HG02943 (cell line): Measurements from ENCODE around the gene MAP4K1.

ENCODE experiments used
- ATAC-seq: cut with Tn5 transposase; IDR thresholded peaks from one replicate; pipeline ENCODE4 v1.9.1; 2021; ENCODE audit warnings: mild to moderate bottlenecking, low read depth, moderate library complexity; ENCODE audit not compliant: unreplicated experiment

Gene MAP4K1

DNA sequence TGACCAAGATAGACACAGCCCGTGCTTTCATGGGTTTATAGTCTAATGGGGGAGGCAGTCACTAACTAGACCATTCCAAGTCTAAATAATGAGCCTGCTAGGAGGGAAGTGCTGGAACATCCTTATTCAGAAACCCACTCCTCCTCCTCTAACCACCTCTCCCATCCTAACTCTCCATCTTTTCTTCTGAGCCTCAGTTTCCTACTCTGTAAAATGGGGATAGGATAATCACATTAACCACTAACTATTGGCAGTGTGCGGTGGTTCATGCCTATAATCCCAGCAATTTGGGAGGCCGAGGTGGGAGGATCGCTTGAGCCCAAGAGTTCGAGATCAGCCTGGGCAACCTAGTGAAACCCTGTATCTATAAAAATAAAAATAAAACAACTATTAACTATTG lies 68.7 kb downstream of the MAP4K1 start:
- no peak for ATAC-seq

DNA sequence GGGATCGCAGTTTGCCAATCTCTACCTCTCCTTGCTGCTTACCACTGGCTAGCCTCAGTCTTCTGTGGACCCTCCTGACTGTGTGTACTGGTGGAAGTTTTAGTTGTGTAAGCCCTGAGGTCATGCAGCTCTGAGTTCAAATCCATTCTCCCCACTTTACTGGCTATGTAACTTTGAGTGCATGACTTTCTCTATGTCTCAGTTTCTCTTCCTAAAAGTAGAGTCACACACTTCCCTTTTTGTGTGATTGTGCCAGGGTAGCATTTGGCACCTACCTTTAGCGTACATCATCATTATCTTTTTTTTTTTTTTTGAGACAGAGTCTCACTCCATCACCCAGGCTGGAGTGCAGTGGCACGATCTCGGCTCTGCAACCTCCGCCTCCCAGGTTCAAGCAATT lies 70.3 kb downstream of the MAP4K1 start:
- no peak for ATAC-seq

- ATAC-seq: no peak
Measured at GRCh38 chr19:38545596-38545995, 72.2 kb downstream of the MAP4K1 start.

- no peak for ATAC-seq
Measured at GRCh38 chr19:38544569-38545315, 73.0 kb downstream of the MAP4K1 start.

DNA sequence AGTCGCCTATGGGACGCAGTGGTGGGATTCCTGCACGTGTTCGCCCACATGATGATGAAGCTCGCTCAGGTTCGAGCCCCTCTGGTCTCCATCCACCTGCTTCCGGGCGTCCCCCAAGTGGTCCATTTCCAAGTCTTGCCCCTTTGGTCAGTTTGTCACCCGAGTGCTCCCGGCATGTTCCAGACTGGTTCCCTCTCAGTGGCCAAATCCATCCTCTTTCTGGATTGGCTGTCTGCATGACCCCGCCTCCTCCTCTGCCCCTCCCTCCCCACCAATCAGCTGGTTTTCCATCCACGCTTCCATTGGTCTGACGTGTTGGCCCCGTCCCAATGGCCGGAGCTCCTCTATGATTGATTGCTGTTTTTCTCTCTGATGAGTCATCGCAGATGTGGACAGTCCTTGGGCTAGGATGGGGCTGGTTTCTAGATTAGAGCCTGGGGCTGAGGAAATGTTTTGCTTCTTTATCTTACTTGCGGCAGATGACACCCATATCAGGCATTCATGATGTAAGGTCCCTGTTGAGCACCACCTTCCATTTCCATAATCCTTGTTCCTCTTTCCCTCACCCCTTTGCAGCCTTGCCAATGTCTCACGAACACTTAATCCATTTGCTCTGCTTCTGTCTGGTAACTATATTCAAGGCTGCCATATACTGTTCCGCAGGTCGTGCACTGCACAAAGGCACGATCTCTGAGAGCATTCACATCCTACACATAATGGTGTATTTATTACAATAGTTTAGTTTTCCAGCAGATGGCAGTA lies 73.8 kb downstream of the MAP4K1 start:
- no peak for ATAC-seq

DNA sequence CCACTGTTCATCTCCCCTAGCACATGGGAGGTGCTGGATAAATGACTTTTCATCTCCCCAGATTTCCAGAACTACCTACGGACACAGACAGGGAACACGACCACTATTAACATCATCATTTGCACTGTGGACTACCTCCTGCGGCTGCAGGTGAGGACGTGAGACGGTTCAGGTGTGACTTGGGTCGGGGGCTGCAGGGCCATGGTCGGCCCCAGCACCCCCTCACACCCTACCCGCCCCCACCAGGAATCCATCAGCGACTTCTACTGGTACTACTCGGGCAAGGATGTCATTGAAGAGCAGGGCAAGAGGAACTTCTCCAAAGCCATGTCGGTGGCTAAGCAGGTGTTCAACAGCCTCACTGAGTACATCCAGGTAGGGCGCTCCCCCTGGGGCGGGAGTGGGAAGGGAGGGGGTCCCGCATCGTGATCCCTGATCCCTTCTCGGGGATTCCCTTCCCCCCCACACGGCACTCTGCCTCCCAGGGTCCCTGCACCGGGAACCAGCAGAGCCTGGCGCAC lies 74.4 kb downstream of the MAP4K1 start:
- ATAC-seq: no peak

DNA sequence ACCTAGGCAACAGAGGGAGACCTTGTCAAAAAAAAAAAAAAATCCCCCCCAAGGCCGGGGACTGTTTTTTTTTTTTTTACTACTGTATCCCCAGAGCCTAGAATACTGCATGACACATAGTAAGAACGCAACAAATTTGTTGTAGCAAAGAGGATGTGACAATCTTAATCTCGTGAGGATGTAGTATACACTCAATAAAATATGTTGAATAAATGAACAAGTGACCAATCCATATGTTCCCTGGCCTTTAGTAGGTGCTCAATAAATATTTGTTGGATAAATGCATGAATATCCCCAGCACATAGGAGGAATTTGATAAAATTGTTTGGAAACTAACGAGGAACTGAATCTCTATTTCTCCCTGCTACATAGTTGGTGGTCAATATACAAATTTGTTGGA lies 75.7 kb downstream of the MAP4K1 start:
- ATAC-seq: no peak

- ATAC-seq: no peak
Measured at GRCh38 chr19:38539751-38540150, 78.0 kb downstream of the MAP4K1 start.

GRCh38 chr19:38538793-38539528 lies 78.8 kb downstream of the MAP4K1 start:
- ATAC-seq: no peak

DNA sequence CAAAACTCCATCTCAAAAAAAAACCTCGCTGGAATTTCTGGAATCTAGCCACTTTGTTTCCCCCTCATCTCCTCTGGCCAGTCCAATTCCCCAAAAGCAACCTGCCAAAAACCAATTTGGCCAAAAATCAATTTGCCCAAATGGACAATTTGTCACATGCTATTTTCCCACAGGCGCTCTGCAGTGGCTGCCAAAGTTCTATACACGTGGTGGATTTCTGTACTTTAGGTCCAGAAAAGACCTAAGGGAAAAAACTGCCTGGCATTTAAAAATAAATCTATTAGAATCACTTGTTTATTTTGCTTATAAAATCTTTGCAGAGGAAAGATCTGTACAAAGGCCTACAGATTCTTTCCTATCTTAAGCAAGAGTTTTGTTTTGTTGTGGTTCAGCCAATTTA lies 79.4 kb downstream of the MAP4K1 start:
- ATAC-seq: no peak
